HEK293 (cell line): Measurements from ENCODE around the gene KIF25.

Experiments used
- CTCF ChIA-PET: fragments of 350-600 bp; formaldehyde crosslinking; extraction: SDS; loops from one replicate; lab custom pipeline; 2021; ENCODE audit warnings: antibody characterized with exemption; lab: Yijun Ruan, JAX
- POLR2A ChIA-PET: fragments of 300-600 bp; formaldehyde crosslinking; extraction: SDS; loops from one replicate; lab custom pipeline; 2020; ENCODE audit warnings: antibody characterized with exemption, inconsistent platforms; lab: Yijun Ruan, JAX
- H3K27ac ChIP-seq: fragments of 200-500 bp; sonication (Bioruptor generic); 2 replicates; pipeline ENCODE4 v1.5.1; 2014; ENCODE audit warnings: low read depth, low read length, control low read depth, inconsistent platforms; ENCODE audit errors: extremely low read depth
- H3K36me3 ChIP-seq, 2 experiments: fragments of 200-500 bp in 1 of 2; sonication (Bioruptor generic) in 1 of 2; 1 replicate in 1 of 2; 2 replicates in 1 of 2; pipeline ENCODE4 v1.5.1; 2014 to 2017; ENCODE audit warnings: inconsistent platforms in 2 of 2, low read length in 2 of 2; ENCODE audit not compliant: control insufficient read depth in 2 of 2, insufficient read depth in 1 of 2
- H3K4me1 ChIP-seq: fragments of 200-500 bp; sonication (Bioruptor generic); 2 replicates; pipeline ENCODE4 v1.5.1; 2014; ENCODE audit warnings: mild to moderate bottlenecking, low read length, inconsistent platforms; ENCODE audit not compliant: control insufficient read depth, insufficient read depth
- H3K4me3 ChIP-seq: 2 replicates; pipeline ENCODE4 v1.5.1; 2011; ENCODE audit warnings: low read depth, mild to moderate bottlenecking, control low read depth, low read length, moderate library complexity
- H3K9me3 ChIP-seq: fragments of 200-500 bp; sonication (Bioruptor generic); 2 replicates; pipeline ENCODE4 v1.5.1; 2014; ENCODE audit warnings: low read depth, low read length, inconsistent platforms; ENCODE audit not compliant: control insufficient read depth, insufficient read depth
- KLF7 ChIP-seq: fragments of 450-650 bp; formaldehyde crosslinking; IDR thresholded peaks from 2 replicates; pipeline ENCODE4 v1.5.1; 2016; ENCODE audit warnings: missing biosample characterization, missing genetic modification characterization, borderline replicate concordance
- MYNN ChIP-seq: fragments of 450-650 bp; formaldehyde crosslinking; IDR thresholded peaks from 2 replicates; pipeline ENCODE4 v1.5.1; 2016; ENCODE audit warnings: missing biosample characterization, missing genetic modification characterization, borderline replicate concordance
- SP3 ChIP-seq: fragments of 450-650 bp; formaldehyde crosslinking; IDR thresholded peaks from 2 replicates; pipeline ENCODE4 v1.5.1; 2016; ENCODE audit warnings: missing biosample characterization, missing genetic modification characterization
- SP7 ChIP-seq: fragments of 450-650 bp; formaldehyde crosslinking; IDR thresholded peaks from 2 replicates; pipeline ENCODE4 v1.5.1; 2016; ENCODE audit warnings: missing biosample characterization, missing genetic modification characterization
- ZBTB48 ChIP-seq: fragments of 450-650 bp; formaldehyde crosslinking; IDR thresholded peaks from 2 replicates; pipeline ENCODE4 v1.5.1; 2016; ENCODE audit warnings: missing biosample characterization, missing genetic modification characterization
- ZFHX2 ChIP-seq: fragments of 450-650 bp; formaldehyde crosslinking; conservative IDR thresholded peaks from 2 replicates; pipeline ENCODE4 v1.5.1; 2016; ENCODE audit warnings: missing biosample characterization, missing genetic modification characterization
- ZNF10 ChIP-seq: fragments of 450-650 bp; formaldehyde crosslinking; IDR thresholded peaks from 2 replicates; pipeline ENCODE4 v1.5.1; 2017; ENCODE audit warnings: missing biosample characterization, missing genetic modification characterization
- ZNF114 ChIP-seq: fragments of 450-650 bp; formaldehyde crosslinking; IDR thresholded peaks from 2 replicates; pipeline ENCODE4 v1.5.0; 2017; ENCODE audit warnings: missing biosample characterization, missing genetic modification characterization
- ZNF184 ChIP-seq: fragments of 450-650 bp; IDR thresholded peaks from 2 replicates; pipeline ENCODE4 v1.5.1; 2018; ENCODE audit warnings: missing biosample characterization, mild to moderate bottlenecking, missing genetic modification characterization
- ZNF202 ChIP-seq: fragments of 450-650 bp; formaldehyde crosslinking; IDR thresholded peaks from 2 replicates; pipeline ENCODE4 v1.5.1; 2016; ENCODE audit warnings: missing biosample characterization, missing genetic modification characterization, borderline replicate concordance
- ZNF223 ChIP-seq: fragments of 450-650 bp; formaldehyde crosslinking; IDR thresholded peaks from 2 replicates; pipeline ENCODE4 v1.5.1; 2016; ENCODE audit warnings: missing biosample characterization, missing genetic modification characterization
- ZNF292 ChIP-seq: fragments of 450-650 bp; formaldehyde crosslinking; IDR thresholded peaks from 2 replicates; pipeline ENCODE4 v1.5.1; 2016; ENCODE audit warnings: low read depth, missing biosample characterization, missing genetic modification characterization, borderline replicate concordance
- ZNF341 ChIP-seq: fragments of 450-650 bp; formaldehyde crosslinking; IDR thresholded peaks from 2 replicates; pipeline ENCODE4; 2016; ENCODE audit warnings: low read depth, missing biosample characterization, missing genetic modification characterization
- ZNF366 ChIP-seq: fragments of 450-650 bp; formaldehyde crosslinking; conservative IDR thresholded peaks from 2 replicates; pipeline ENCODE4 v1.5.1; 2016; ENCODE audit warnings: missing biosample characterization, missing genetic modification characterization
- ZNF473 ChIP-seq: fragments of 450-650 bp; formaldehyde crosslinking; IDR thresholded peaks from 2 replicates; pipeline ENCODE4 v1.5.1; 2017; ENCODE audit warnings: missing biosample characterization, missing genetic modification characterization
- ZNF518A ChIP-seq: fragments of 450-650 bp; formaldehyde crosslinking; conservative IDR thresholded peaks from 2 replicates; pipeline ENCODE4 v1.5.1; 2016; ENCODE audit warnings: low read depth, missing biosample characterization, missing genetic modification characterization
- ZNF585B ChIP-seq: fragments of 450-650 bp; formaldehyde crosslinking; IDR thresholded peaks from 2 replicates; pipeline ENCODE4 v1.5.1; 2016; ENCODE audit warnings: missing biosample characterization, missing genetic modification characterization
- ZNF707 ChIP-seq: fragments of 450-650 bp; formaldehyde crosslinking; IDR thresholded peaks from 2 replicates; pipeline ENCODE4 v1.5.1; 2016; ENCODE audit warnings: missing biosample characterization, missing genetic modification characterization
- ZNF76 ChIP-seq: fragments of 450-650 bp; formaldehyde crosslinking; IDR thresholded peaks from 2 replicates; pipeline ENCODE4; 2016; ENCODE audit warnings: low read depth, missing biosample characterization, missing genetic modification characterization, borderline replicate concordance
- TF ChIP-seq, protein P1 (sequence below): fragments of 450-650 bp; formaldehyde crosslinking; IDR thresholded peaks from 2 replicates; pipeline ENCODE4 v1.5.1; 2016; ENCODE audit warnings: missing biosample characterization, missing genetic modification characterization
- TF ChIP-seq, protein P2 (sequence below): fragments of 450-650 bp; formaldehyde crosslinking; IDR thresholded peaks from 2 replicates; pipeline ENCODE4 v1.5.1; 2016; ENCODE audit warnings: missing biosample characterization, missing genetic modification characterization
- TF ChIP-seq, protein P3 (sequence below): fragments of 450-650 bp; formaldehyde crosslinking; IDR thresholded peaks from 2 replicates; pipeline ENCODE4 v1.5.1; 2016; ENCODE audit warnings: missing biosample characterization, missing genetic modification characterization

KIF25 gene

DNA sequence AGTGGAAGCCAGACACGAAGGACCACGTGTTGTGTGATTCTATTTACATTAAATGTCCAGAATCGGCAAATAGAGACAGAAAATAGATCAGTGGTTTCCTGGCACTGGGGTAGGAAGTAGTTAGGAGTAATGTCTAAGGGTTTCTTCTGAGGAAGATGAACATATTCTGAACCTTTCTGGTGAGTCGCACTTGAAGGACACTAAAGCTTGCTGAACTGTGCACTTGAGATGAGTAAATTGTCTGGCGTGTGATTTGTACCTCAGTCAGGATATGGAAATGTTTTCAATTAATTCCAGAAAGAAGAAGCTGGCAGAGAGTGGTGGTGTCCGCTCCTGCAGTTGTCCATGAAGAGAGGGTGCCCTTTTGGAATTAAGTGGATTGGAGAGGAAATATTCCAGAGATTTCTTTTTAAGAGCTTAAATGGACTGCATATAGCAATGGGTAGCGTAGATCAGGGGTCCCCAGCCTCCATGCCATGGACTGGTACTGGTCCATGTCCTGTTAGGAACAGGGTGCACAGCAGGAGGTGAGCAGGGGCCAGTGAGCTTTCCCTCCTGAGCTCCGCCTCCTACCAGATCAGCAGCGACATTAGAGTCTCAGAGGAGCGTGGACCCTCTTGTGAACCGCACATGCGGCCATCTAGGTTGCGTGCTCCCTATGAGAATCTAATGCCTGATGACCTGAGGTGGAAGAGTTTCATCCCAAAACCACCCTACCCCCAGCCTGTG, 12.4 kb upstream of the KIF25 start (continued):
- TF ChIP-seq, protein P1, sequence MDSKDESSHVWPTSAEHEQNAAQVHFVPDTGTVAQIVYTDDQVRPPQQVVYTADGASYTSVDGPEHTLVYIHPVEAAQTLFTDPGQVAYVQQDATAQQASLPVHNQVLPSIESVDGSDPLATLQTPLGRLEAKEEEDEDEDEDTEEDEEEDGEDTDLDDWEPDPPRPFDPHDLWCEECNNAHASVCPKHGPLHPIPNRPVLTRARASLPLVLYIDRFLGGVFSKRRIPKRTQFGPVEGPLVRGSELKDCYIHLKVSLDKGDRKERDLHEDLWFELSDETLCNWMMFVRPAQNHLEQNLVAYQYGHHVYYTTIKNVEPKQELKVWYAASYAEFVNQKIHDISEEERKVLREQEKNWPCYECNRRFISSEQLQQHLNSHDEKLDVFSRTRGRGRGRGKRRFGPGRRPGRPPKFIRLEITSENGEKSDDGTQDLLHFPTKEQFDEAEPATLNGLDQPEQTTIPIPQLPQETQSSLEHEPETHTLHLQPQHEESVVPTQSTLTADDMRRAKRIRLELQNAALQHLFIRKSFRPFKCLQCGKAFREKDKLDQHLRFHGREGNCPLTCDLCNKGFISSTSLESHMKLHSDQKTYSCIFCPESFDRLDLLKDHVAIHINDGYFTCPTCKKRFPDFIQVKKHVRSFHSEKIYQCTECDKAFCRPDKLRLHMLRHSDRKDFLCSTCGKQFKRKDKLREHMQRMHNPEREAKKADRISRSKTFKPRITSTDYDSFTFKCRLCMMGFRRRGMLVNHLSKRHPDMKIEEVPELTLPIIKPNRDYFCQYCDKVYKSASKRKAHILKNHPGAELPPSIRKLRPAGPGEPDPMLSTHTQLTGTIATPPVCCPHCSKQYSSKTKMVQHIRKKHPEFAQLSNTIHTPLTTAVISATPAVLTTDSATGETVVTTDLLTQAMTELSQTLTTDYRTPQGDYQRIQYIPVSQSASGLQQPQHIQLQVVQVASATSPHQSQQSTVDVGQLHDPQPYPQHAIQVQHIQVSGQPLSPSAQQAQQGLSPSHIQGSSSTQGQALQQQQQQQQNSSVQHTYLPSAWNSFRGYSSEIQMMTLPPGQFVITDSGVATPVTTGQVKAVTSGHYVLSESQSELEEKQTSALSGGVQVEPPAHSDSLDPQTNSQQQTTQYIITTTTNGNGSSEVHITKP (tag by site-specific recombination), result no peak
- no peak for TF ChIP-seq ZNF10 (tag by site-specific recombination)
- no peak for TF ChIP-seq ZNF202
- TF ChIP-seq ZNF223 (tag by site-specific recombination), result no peak
- TF ChIP-seq ZNF341 (tag by site-specific recombination), result no peak
- TF ChIP-seq SP3 (tag by site-specific recombination), result no peak

GRCh38 chr6:167985911-167986595, 11.4 kb upstream of the KIF25 start:
- POLR2A ChIA-PET, result no interaction called here
- CTCF ChIA-PET, result interaction anchor here (0.6 kb wide), 1 partner anchor 78 kb away, joined by 3 read pairs; no protein-coding TSS in a partner anchor
- TF ChIP-seq ZBTB48 (tag by site-specific recombination) (no peak), ZNF366 (tag by site-specific recombination) (no peak), ZNF184 (tag by site-specific recombination) (no peak), MYNN (no peak), ZNF76 (no peak), ZNF292 (tag by site-specific recombination) (no peak), ZFHX2 (tag by site-specific recombination) (no peak), ZNF585B (tag by site-specific recombination) (no peak), ZNF473 (no peak), KLF7 (tag by site-specific recombination) (no peak), ZNF114 (tag by site-specific recombination) (no peak), ZNF518A (no peak), ZNF707 (tag by site-specific recombination) (no peak), SP7 (tag by site-specific recombination) (no peak)
- TF ChIP-seq, protein P2, sequence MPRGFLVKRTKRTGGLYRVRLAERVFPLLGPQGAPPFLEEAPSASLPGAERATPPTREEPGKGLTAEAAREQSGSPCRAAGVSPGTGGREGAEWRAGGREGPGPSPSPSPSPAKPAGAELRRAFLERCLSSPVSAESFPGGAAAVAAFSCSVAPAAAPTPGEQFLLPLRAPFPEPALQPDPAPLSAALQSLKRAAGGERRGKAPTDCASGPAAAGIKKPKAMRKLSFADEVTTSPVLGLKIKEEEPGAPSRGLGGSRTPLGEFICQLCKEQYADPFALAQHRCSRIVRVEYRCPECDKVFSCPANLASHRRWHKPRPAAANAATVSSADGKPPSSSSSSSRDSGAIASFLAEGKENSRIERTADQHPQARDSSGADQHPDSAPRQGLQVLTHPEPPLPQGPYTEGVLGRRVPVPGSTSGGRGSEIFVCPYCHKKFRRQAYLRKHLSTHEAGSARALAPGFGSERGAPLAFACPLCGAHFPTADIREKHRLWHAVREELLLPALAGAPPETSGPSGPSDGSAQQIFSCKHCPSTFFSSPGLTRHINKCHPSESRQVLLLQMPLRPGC, result no peak
- TF ChIP-seq, protein P3, sequence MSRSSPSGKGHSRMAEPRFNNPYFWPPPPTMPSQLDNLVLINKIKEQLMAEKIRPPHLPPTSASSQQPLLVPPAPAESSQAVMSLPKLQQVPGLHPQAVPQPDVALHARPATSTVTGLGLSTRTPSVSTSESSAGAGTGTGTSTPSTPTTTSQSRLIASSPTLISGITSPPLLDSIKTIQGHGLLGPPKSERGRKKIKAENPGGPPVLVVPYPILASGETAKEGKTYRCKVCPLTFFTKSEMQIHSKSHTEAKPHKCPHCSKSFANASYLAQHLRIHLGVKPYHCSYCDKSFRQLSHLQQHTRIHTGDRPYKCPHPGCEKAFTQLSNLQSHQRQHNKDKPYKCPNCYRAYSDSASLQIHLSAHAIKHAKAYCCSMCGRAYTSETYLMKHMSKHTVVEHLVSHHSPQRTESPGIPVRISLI (tag by site-specific recombination), result no peak

More at GRCh38 chr6:167985911-167986595, 11.4 kb upstream of the KIF25 start:
- Histone ChIP-seq H3K27ac (no peak overlapping the region), H3K4me3 (no peak overlapping the region), H3K36me3 (no peaks in the 10 kb centered on the region), H3K4me1 (no peaks in the 10 kb centered on the region), H3K9me3 (no peaks in the 10 kb centered on the region)
